Fibroblast of villous mesenchyme (primary cell): ENCODE results near the gene IL23R. TPM values are rescaled to one million over a fixed set of nuclear protein-coding genes. Genes with fewer than 3 reads are reported as not detected.
A peak's percentile ranks its signal among the peaks of the same experiment; 100 is the strongest.

Experiments
- DNase-seq: peaks from one replicate; pipeline ENCODE4 v3.0.0-alpha.2; 2010; ENCODE audit warnings: low read depth
- H3K4me3 ChIP-seq: 2 replicates; pipeline ENCODE4 v1.5.1; 2011; ENCODE audit warnings: low read depth, mild to moderate bottlenecking, low read length
- total RNA-seq: library from RNA; depleted of rRNA; stranded (reverse); fragments of >200 nt; gene quantifications from 2 replicates; pipeline ENCODE4 v1.2.3, GENCODE V29; 2012
- TF ChIP-seq, protein P1 (sequence below): IDR thresholded peaks from 2 replicates; pipeline ENCODE4 v1.5.1; 2012; ENCODE audit warnings: low read depth, mild to moderate bottlenecking, low read length; ENCODE audit not compliant: insufficient read depth

The IL23R gene
- total RNA-seq, 1 donor = not detected

DNA sequence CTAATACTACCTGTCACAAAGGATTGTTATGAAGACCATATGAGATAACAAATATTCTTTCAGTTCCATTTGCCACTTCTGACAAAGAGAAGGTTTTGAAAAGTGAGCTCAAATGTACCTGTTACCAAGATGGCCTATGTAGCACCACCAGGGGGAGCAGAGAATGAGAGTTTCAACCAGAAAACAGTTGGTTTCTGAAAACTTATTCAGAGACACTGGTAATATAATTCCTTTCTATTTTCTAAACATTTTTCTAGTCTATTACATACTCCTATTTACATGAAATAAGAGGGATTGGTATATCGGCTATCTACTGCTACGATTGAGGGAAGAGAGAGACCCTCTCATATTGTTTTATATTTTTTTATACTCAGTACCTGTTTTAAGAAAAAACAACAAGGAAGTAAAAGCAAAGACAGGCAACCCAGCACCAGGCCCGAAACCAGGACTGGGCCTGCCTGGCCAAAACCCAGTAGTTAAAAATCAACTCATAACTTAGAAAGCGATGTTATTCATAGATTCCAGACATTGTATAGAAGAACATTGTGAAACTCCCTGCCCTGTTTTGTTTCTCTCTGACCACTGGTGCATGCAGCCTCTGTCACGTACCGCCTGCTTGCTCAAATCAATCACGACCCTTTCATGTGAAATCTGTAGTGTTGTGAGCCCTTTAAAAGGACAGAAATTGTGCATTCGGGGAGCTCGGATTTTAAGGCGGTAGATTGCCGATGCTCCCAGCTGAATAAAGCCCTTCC, 48.3 kb downstream of the IL23R start:
- DNase-seq = peak; percentile 27
- TF ChIP-seq, protein P1, sequence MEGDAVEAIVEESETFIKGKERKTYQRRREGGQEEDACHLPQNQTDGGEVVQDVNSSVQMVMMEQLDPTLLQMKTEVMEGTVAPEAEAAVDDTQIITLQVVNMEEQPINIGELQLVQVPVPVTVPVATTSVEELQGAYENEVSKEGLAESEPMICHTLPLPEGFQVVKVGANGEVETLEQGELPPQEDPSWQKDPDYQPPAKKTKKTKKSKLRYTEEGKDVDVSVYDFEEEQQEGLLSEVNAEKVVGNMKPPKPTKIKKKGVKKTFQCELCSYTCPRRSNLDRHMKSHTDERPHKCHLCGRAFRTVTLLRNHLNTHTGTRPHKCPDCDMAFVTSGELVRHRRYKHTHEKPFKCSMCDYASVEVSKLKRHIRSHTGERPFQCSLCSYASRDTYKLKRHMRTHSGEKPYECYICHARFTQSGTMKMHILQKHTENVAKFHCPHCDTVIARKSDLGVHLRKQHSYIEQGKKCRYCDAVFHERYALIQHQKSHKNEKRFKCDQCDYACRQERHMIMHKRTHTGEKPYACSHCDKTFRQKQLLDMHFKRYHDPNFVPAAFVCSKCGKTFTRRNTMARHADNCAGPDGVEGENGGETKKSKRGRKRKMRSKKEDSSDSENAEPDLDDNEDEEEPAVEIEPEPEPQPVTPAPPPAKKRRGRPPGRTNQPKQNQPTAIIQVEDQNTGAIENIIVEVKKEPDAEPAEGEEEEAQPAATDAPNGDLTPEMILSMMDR = peak; percentile 65
- no peak overlapping the region for H3K4me3 ChIP-seq

DNA sequence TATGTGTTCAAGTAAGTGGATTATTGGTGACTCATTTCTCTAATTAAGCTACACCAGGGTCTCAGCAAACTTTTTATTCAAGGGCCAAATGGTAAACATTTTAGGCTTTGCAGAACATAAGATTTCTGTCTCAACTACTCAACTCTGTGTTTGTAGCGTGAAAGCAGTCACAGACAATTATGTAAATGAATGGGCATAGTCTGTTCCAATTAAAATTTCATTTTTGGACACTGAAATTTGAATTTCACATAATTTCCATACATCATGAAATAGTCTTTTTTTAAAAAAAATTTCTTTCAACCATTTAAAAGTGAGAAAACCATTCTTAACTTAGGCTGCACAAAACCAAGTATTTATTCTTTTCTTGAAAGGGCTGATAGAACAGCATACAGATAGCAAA, 50.1 kb downstream of the IL23R start:
- TF ChIP-seq, protein P1 = no peak
- no peak overlapping the region for H3K4me3 ChIP-seq
- no peak for DNase-seq

DNA sequence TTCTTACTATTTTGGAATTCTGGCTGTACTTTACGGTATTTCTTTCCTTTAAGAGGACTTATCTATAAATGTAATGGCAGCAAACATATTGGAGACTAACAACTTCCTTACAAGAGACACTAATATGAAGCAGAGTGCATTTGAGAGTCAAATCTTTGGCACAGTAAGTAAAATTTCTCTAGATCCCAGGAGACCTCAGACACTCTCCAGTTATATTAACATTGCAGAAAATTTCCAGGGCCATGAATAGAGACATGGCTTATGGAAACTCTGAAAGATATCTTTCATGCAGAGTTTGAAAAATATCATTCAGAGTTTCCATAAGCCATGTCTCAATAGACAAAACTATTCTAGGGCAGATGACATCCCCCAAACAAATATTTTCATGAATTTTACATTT, 51.2 kb downstream of the IL23R start:
- H3K4me3 ChIP-seq = no peak overlapping the region
- TF ChIP-seq, protein P1 = no peak
- no peak for DNase-seq

DNA sequence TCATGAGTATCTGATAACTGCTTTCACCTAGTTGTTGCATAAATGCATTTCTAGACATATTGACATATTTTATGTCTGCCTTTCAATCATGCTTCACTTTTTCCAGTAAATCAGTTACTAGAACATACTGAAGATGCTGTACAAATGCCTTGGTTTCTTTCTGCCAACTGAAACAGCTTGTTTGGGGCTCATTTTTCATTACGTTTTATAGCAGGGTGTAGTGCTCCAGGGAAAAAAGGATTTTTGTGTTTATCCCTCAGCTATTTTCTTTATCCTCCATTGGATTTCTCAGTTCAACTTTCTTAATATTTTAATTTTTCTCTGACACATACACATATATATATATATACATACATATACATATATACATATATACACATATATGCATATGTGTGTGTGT, 51.7 kb downstream of the IL23R start:
- no peak overlapping the region for H3K4me3 ChIP-seq
- TF ChIP-seq, protein P1 = no peak
- DNase-seq = no peak

DNA sequence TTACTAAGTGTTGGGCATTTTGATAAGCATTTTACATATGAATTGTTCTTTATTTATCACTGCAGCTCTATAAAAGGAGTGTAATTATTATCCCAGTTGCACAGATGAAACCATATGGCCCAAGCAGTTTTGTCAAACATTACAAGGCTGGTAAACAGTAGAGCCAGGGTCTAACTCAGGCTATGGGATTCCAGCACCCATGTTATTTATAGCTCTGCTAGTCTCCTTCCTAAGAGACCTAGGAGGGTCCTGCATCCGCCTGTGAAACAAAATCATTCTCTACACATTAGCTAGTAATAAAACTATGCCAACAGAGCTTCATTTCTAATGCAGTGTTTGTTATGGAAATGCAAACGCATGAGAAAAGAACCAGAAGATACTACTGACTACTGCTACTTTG, 58.6 kb downstream of the IL23R start:
- DNase-seq = no peak
- TF ChIP-seq, protein P1 = no peak
- H3K4me3 ChIP-seq = no peak overlapping the region

DNA sequence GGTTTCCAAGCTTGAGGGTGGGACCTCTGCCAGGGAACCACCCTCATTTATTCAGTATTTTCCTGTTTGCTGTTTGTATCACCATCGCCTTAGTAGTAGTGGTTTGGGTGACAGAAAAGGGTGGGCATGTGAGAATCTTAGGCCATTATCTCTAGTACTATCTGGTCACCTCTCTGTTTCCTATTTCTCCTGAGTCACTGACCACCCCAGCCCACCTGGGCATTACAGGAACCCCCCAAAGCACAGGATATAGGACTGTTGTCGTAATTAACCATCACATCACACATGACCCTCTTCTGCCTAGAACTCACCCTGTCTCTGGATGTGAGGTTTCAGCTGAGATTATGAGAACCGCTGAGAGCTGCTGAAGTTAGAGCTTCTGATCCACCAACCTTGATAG, 60.4 kb downstream of the IL23R start:
- no peak overlapping the region for H3K4me3 ChIP-seq
- no peak for DNase-seq
- TF ChIP-seq, protein P1 = no peak

DNA sequence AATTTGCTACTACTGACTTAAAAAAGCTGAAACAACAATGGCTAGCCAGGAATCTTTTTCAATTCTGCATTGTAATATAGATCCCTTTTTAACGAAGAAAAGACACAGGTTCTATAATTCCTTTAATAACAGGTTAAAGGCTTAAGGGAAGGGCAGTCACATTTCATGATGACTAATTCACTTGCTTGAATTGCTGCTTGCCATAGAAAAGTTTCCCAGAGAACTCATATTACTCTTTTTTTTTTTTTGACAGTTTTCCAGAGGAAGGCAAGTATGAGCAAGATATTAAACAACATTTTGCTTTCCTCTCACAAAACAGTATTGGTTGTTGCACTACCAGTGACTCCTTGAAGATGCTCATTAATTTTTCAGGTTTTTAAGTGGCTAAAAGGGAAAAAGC, 60.9 kb downstream of the IL23R start:
- no peak for DNase-seq
- TF ChIP-seq, protein P1 = no peak
- H3K4me3 ChIP-seq = no peak overlapping the region
